ENCODE data around the gene SOAT2.
A peak's percentile ranks its signal among the peaks of the same experiment; 100 is the strongest.
"Not testable (repeated sequence)": the region's sequence is repeated elsewhere in the genome, so short reads cannot be mapped to it uniquely, and the experiment has no call there.

The SOAT2 gene

GRCh38 chr12:53086361-53086760 is 16.9 kb upstream of the SOAT2 start:
- no peak for DNase-seq (ENCODE audit: low read depth)

- no peak for DNase-seq (ENCODE audit: low read depth)
These were observed 13.2 kb upstream of the SOAT2 start for GRCh38 chr12:53090105-53090504.

DNA sequence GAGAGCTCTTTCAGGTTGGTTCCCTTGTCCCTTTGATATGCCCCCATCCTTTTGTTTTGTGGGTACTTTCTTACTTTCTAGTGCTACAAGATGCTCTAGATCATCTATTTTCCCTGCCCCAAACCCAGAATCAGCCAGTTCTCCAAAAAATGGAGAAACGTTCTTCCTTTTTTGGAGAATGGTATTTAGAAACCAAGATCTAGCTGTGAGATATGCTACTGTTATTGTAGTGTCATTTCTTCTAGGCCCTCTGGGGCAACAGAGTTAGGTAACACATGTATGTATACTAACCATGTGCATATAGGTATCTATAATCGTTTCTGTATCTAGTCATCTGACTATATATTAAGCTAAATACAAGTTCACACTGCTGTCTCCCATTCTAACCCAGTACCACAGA is 12.7 kb upstream of the SOAT2 start:
- DNase-seq (ENCODE audit: low read depth): no peak

GRCh38 chr12:53091756-53092155 is 11.5 kb upstream of the SOAT2 start:
- DNase-seq (ENCODE audit: low read depth): no peak

DNA sequence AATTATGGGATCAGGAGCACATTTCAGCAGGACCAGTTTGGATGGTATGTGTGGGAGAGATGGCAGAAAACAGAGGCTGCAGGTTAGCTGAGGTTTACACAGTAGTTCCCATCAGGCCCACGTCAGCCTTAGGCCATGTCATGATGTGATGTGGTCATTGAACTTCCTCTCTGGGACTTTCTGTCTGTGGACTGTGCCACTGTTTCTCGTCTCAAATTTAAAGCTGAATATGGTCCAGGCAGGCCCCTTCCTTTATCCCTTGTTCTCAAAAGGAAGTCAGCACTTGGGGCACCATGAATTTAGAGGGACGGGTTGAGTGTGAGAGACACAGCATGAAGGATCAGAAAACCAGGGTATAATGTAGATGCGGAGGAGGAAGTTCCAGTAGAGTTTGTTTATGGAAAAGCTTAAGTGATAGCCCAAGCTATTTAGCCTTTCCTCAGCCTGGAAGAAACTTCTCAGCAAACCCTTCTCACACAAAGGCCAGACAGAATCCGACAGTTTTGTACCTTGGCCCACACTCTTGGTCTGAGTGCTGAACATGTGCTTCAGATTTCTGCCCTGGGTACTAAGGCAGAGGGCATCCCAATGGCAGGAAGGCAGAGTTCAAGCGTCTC is 9.4 kb upstream of the SOAT2 start:
- DNase-seq (ENCODE audit: low read depth): no peak

DNA sequence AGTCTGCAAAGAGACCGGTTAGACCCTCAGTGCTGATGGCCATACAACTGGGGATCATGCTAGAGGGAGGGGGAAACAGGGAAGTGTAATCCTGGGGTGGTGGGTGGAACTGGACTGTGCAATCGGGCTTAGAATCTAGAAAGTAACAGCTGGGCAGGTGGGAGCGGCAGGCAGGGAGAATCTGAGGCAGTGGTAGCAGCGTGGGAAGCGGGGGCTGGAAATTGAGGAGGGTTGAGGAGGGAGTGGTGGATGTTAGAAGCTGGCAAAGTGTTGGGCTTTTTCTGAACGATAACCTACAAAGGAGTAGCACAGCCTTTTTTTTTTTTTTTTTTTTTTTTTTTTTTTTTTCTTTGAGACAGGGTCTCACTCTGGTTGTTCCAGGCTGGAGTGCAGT is 8.9 kb upstream of the SOAT2 start:
- DNase-seq (ENCODE audit: low read depth): no peak

DNA sequence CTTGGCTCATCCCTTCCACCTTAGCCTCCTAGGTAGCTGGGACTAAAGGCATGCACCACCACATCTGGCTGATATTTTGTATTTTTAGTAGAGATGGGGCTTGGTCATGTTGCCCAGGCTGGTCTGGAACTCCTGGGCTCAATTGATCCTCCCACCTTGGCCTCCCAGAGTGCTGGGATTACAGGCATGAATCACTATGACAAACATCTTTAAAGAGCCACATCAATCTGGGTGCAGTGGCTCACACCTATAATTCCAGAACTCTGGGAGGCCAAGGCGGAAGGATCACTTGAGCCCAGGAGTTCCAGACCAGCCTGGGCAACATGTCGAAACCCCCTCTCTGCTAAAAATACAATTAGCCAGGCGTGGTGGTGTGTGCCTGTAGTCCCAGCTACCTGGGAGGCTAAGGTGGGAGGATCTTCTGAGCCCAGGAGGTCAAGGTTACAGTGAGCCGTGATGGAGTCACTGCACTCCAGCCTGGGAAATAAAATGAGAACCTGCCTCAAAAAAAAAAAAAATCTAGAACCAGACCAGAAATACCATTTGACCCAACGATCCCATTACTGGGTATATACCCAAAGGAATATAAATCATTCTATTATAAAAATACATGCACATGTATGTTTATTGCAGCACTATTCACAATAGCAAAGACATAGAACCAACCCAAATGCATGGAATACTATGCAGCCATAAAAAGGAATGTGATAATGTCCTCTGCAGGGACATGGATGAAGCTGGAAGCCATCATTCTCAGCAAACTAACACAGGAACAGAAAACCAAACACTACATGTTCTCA is 8.3 kb upstream of the SOAT2 start:
- DNase-seq (ENCODE audit: low read depth): not testable (repeated sequence)

DNA sequence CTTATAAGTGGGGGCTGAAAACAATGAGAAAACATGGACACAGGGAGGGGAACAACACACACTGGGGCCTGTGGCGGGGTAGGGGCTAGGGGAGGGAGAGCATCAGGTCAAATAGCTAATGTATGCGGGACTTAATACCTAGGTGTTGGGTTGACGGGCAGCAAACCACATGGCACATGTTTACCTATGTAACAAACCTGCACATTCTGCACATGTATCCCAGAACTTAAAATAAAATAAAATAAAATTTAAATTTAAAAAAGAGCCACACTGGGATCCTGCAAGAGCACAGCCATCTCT is 7.7 kb upstream of the SOAT2 start:
- not testable (repeated sequence) for DNase-seq (ENCODE audit: low read depth)

GRCh38 chr12:53096089-53096741 is 7.1 kb upstream of the SOAT2 start:
- DNase-seq (ENCODE audit: low read depth): no peak

DNA sequence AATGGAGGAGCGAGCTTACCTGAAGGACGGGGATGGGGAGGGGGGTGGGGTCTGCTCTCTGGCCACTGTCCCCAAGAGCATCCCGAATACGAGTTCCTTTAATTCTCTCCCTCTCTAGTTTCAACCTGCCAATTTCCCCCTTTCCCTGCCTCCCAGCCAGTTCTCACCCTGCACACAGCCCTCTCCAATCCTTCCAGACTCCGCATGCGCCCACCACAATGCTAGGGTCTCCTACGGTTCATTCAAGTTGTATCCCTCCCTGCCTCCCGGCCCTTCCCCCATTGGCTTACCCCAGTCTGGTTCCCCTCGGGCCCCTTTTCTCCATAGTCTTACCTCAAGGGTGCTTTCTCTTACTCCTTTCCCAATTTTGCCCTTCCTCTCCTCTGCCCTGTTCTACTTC is 6.5 kb upstream of the SOAT2 start:
- DNase-seq (ENCODE audit: low read depth): no peak

GRCh38 chr12:53097207-53097563 is 6.1 kb upstream of the SOAT2 start:
- no peak for DNase-seq (ENCODE audit: low read depth)

DNA sequence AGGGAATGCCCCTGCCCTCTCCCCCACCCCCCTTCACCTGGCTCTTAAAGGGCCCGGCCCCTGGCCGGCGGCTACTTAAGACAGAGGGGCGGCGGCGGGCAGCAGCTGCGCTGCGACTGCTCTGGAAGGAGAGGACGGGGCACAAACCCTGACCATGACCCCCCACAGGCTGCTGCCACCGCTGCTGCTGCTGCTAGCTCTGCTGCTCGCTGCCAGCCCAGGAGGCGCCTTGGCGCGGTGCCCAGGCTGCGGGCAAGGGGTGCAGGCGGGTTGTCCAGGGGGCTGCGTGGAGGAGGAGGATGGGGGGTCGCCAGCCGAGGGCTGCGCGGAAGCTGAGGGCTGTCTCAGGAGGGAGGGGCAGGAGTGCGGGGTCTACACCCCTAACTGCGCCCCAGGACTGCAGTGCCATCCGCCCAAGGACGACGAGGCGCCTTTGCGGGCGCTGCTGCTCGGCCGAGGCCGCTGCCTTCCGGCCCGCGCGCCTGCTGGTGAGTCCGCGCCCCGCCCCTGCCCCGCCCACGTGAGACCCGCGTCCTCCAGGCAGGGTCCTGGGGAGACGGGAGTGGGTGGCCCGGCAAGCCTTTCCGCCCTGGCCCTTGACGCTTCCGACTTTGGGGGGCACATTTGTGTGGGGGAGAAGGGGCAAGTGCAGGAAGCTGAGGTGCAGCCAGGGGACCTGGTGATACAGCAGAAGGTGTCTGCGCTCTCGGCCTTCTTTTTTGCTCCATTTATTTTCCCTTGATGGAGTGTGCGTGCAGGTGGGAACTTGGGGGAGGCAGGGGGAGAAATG is 5.5 kb upstream of the SOAT2 start, which contains the start of gene IGFBP6:
IGFBP6 (plus strand) TSS at position 104 of the 790 bp plus-strand sequence; CDS start at position 155, 51 bp downstream.
- peak; percentile 46 for DNase-seq (ENCODE audit: low read depth)

DNA sequence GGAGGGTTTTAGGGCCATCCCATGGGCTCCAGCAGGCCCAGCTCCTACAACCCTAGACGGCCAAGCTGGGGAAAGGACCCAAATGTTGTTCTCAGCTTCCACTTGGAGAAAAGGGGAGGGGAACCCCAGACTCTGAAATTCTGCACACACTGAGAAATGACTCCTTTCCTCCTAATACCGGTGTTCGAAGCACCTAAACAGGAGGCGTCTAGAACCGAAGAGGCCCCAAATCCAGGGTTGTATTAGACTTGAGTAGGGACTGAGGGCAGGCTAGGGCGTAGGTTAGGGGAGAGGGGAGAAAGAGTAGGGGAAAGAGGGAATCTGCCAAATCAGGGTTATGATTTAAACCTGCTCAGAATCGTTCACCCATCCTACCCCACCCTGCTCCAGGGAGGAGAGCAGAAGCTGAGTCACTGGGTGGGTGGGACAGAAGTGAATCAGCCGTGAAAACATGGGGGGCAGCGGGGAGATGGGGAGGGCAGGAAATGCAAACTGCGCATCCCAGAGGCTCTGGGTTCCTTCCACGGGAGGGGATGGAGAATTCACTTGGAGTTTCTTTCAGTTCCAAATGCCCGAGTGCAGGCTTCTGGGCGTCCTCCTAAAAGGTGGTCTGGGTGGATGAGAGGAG is 4.8 kb upstream of the SOAT2 start:
- no peak for DNase-seq (ENCODE audit: low read depth)

- peak; percentile 82 for DNase-seq (ENCODE audit: low read depth)
These were observed 4.0 kb upstream of the SOAT2 start for GRCh38 chr12:53099071-53099882.

- DNase-seq (ENCODE audit: low read depth): no peak
These were observed 2.7 kb upstream of the SOAT2 start for GRCh38 chr12:53100466-53101151.

DNA sequence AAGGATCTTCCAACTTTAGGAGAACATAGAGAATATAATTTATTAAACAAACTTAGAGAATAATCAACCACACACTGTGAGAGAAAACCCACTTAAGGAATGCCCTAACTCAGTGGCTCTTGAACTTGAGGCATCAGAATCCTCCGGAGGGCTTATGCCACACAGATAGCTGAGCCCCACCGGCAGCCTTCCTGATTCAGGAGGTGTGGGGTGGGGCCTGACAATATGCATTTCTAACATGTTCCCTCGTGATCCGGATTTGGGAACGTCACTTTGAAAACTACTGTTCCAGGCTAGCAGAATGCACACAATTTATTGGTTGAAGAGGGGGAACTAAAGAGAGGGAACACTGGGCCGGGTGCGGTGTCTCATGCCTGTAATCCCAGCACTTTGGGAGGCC is 2.0 kb upstream of the SOAT2 start:
- no peak for DNase-seq (ENCODE audit: low read depth)

DNA sequence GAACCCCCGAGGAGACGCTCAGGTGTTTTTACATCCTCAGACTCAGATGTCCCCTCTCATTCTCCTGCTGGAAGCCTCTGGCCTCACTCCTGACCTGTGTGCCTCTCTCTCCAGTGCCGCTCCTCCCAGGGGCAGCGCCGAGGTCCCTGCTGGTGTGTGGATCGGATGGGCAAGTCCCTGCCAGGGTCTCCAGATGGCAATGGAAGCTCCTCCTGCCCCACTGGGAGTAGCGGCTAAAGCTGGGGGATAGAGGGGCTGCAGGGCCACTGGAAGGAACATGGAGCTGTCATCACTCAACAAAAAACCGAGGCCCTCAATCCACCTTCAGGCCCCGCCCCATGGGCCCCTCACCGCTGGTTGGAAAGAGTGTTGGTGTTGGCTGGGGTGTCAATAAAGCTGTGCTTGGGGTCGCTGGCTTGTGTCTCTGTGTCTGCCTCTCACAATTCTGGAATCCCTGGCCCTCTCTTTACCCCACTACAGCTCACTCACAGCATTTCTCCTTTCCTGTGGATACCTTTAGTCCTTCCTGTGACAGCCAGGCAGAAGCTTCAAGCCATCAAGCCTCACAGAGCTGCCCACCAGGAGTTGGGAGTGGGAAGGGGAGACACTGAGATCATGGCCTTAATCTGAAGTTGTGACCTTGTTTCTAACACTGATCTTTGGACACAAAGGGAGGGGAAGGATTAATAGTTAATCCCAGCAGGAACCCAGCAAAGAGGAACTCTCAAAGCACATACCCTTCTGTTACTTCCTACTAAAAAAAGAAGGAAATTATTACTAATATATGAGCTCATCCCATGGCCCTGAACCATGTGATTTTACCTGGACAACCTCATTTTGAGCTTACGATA is 1.1 kb upstream of the SOAT2 start:
- no peak for DNase-seq (ENCODE audit: low read depth)

DNA sequence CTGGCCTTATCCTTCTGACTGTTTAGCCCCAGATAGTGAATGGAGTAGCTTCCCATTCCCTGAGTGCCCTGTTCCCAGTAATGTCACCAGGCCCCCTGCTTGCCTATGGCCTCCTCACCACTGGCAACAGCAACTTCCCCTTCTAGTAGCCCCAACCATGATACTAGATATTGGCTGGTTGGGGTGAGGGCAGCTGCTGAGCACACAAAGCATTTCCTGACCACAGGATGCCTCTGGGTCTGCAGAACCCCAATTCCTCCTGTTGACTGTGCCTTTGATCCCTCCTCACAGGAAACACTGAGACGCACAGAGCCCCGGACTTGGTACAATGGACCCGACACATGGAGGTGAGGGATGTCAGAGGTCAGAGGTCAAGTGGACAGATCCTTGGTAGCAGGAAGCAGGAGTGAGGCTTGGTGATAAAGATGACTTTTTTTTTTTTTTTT is 597 bp downstream of the SOAT2 start:
- DNase-seq (ENCODE audit: low read depth): no peak

- no peak for DNase-seq (ENCODE audit: low read depth)
These were observed 2.0 kb downstream of the SOAT2 start for GRCh38 chr12:53105256-53105655.
